IMR-90 (cell line): ENCODE measurements around the gene UBE3C. TPM values are rescaled to one million over a fixed set of nuclear protein-coding genes. Genes with fewer than 3 reads are reported as not detected.

Source experiments
- ATAC-seq: fragments of 200-7000 bp; cut with Tn5 transposase; 2 replicates; pipeline ENCODE4 v1.9.1; 2020; ENCODE audit warnings: low read depth, mild to moderate bottlenecking, moderate library complexity
- BruUV-seq: library from RNA; stranded (reverse); fragments of 400-500 nt; replicated peaks from 2 replicates; lab custom pipeline; 2021; lab: Mats Ljungman, UMichigan
- CTCF ChIA-PET: fragments of 300-600 bp; formaldehyde crosslinking; extraction: SDS; loops from one replicate; lab custom pipeline; 2021; ENCODE audit warnings: antibody characterized with exemption; lab: Yijun Ruan, JAX
- POLR2A ChIA-PET: fragments of 300-600 bp; sonication (Branson Sonifier 250); formaldehyde crosslinking; loops from one replicate; lab custom pipeline; 2022; ENCODE audit warnings: antibody characterized with exemption; ENCODE audit not compliant: unreplicated experiment; lab: Charles Lee
- DNase-seq: peaks from one replicate; pipeline ENCODE4 v3.0.0; 2013
- H2AFZ ChIP-seq: replicated peaks from 2 replicates; pipeline ENCODE3; 2013; ENCODE audit warnings: low read length, mild to moderate bottlenecking; ENCODE audit not compliant: poor library complexity
- H2AK5ac ChIP-seq: 2 replicates; pipeline ENCODE4 v1.6.1; 2013; ENCODE audit warnings: low read depth, low read length, inconsistent platforms
- H2AK9ac ChIP-seq: replicated peaks from 2 replicates; pipeline ENCODE3; 2013; ENCODE audit warnings: mild to moderate bottlenecking, low read depth, low read length, moderate library complexity; ENCODE audit not compliant: poor library complexity
- H2BK120ac ChIP-seq: 2 replicates; pipeline ENCODE4 v1.6.1; 2013; ENCODE audit warnings: low read depth, low read length, inconsistent platforms
- H2BK15ac ChIP-seq: 3 replicates; pipeline ENCODE4 v1.6.1; 2013; ENCODE audit warnings: low read depth, low read length, inconsistent platforms
- H2BK20ac ChIP-seq: 2 replicates; pipeline ENCODE4 v1.6.1; 2013; ENCODE audit warnings: low read depth, mild to moderate bottlenecking, inconsistent platforms, low read length, moderate library complexity
- H2BK5ac ChIP-seq: 2 replicates; pipeline ENCODE4 v1.6.1; 2013; ENCODE audit warnings: mild to moderate bottlenecking, low read depth, low read length, inconsistent platforms; ENCODE audit not compliant: poor library complexity, severe bottlenecking
- H3K14ac ChIP-seq: replicated peaks from 2 replicates; pipeline ENCODE4 v1.6.1; 2013; ENCODE audit warnings: low read depth, low read length, inconsistent platforms
- H3K18ac ChIP-seq: 2 replicates; pipeline ENCODE4 v1.6.1; 2013; ENCODE audit warnings: low read depth, low read length, control low read depth
- H3K23ac ChIP-seq: 2 replicates; pipeline ENCODE4 v1.6.1; 2013; ENCODE audit warnings: low read depth, low read length, inconsistent platforms
- H3K27ac ChIP-seq: 2 replicates; pipeline ENCODE4 v1.5.1; 2013; ENCODE audit warnings: mild to moderate bottlenecking, control low read depth, low read length; ENCODE audit not compliant: insufficient read depth
- H3K27me3 ChIP-seq: 2 replicates; pipeline ENCODE4 v1.6.1; 2013; ENCODE audit warnings: low read length; ENCODE audit not compliant: control insufficient read depth, insufficient read depth
- H3K36me3 ChIP-seq: 2 replicates; pipeline ENCODE4 v1.6.1; 2013; ENCODE audit warnings: low read length, mixed read lengths; ENCODE audit not compliant: control insufficient read depth, insufficient read depth
- H3K4ac ChIP-seq: 2 replicates; pipeline ENCODE4 v1.6.1; 2013; ENCODE audit warnings: low read depth, low read length, inconsistent platforms
- H3K4me1 ChIP-seq: 2 replicates; pipeline ENCODE4 v1.6.1; 2013; ENCODE audit warnings: low read length, mixed read lengths; ENCODE audit not compliant: control insufficient read depth, insufficient read depth
- H3K4me2 ChIP-seq: 2 replicates; pipeline ENCODE4 v1.6.1; 2013; ENCODE audit warnings: low read depth, mild to moderate bottlenecking, control low read depth, low read length, moderate library complexity
- H3K4me3 ChIP-seq: 2 replicates; pipeline ENCODE4 v1.5.1; 2013; ENCODE audit warnings: low read depth, mild to moderate bottlenecking, control low read depth, low read length, moderate library complexity; ENCODE audit not compliant: insufficient read depth
- H3K56ac ChIP-seq: 2 replicates; pipeline ENCODE4 v1.6.1; 2013; ENCODE audit warnings: low read length, inconsistent platforms; ENCODE audit not compliant: insufficient read depth; ENCODE audit errors: extremely low read depth
- H3K79me1 ChIP-seq, 2 experiments: 2 replicates each; pipeline ENCODE4 v1.6.1; 2013; ENCODE audit warnings: low read length in 2 of 2, inconsistent platforms in 1 of 2, low read depth in 1 of 2
- H3K9ac ChIP-seq: 2 replicates; pipeline ENCODE4 v1.6.1; 2013; ENCODE audit warnings: low read depth, low read length, control low read depth
- H3K9me1 ChIP-seq: 2 replicates; pipeline ENCODE4 v1.6.1; 2013; ENCODE audit warnings: low read length, inconsistent platforms; ENCODE audit not compliant: insufficient read depth
- H3K9me3 ChIP-seq: 2 replicates; pipeline ENCODE4 v1.6.1; 2013; ENCODE audit warnings: low read length; ENCODE audit not compliant: control insufficient read depth, insufficient read depth
- H4K20me1 ChIP-seq: 2 replicates; pipeline ENCODE4 v1.6.1; 2013; ENCODE audit warnings: low read length, inconsistent platforms; ENCODE audit not compliant: insufficient read depth
- H4K5ac ChIP-seq: 2 replicates; pipeline ENCODE4 v1.6.1; 2013; ENCODE audit warnings: mild to moderate bottlenecking, low read depth, low read length, control low read depth
- H4K8ac ChIP-seq, 2 experiments: 2 replicates each; pipeline ENCODE4 v1.6.1; 2013; ENCODE audit warnings: low read depth in 2 of 2, low read length in 2 of 2, control low read depth in 1 of 2, inconsistent platforms in 1 of 2
- H4K91ac ChIP-seq: 2 replicates; pipeline ENCODE4 v1.6.1; 2013; ENCODE audit warnings: low read depth, low read length, inconsistent platforms; ENCODE audit not compliant: insufficient read depth
- MXI1 ChIP-seq: IDR thresholded peaks from 2 replicates; pipeline ENCODE4 v1.6.1; 2012; ENCODE audit warnings: low read depth, mild to moderate bottlenecking, low read length, moderate library complexity, borderline replicate concordance
- RCOR1 ChIP-seq: IDR thresholded peaks from 2 replicates; pipeline ENCODE4 v1.6.1; 2012; ENCODE audit warnings: mild to moderate bottlenecking, low read length, improper control_type of control experiment; ENCODE audit not compliant: insufficient replicate concordance
- WGBS, 2 experiments: methylation state at CpG; one replicate each; pipeline versions ENCODE4 v1.1.5 to v1.1.7; 2013; ENCODE audit warnings: missing lambda C conversion rate in 2 of 2; ENCODE audit not compliant: insufficient read length in 1 of 2; ENCODE audit errors: extremely low coverage in 2 of 2; 5-methylcytosine and 5-hydroxymethylcytosine counted together
- dilution Hi-C: fragments of 300-500 bp; cut with HindIII; formaldehyde crosslinking; loops from one replicate; pipeline ENCODE4 v1.14.3; 2018; ENCODE audit warnings: low sequenced_read_pairs; ENCODE audit not compliant: unreplicated experiment
- in situ Hi-C: fragments of 300-500 bp; cut with MboI; formaldehyde crosslinking; loops from 3 replicates; pipeline ENCODE4 v1.14.3; 2019; ENCODE audit warnings: low sequenced_read_pairs, inconsistent platforms, mixed read lengths
- intact Hi-C: fragments of 100-400 bp; cut with micrococcal nuclease; formaldehyde crosslinking; loops from 2 replicates; pipeline ENCODE4 v1.10.0; 2022
- polyA plus RNA-seq, 3 experiments: library from polyadenylated mRNA; depleted of rRNA; stranded (reverse); fragments of >200 nt; gene quantifications; 2 replicates each; pipeline ENCODE4 v1.2.3, GENCODE V29; 2012; ENCODE audit warnings: low replicate concordance in 1 of 3
- total RNA-seq: library from RNA; depleted of rRNA; stranded (reverse); fragments of >200 nt; gene quantifications from 2 replicates; pipeline ENCODE4 v1.2.3, GENCODE V29; 2012

UBE3C gene
- total and polyA plus RNA-seq, 2 of the 4 experiments (the other 2 are of a cell fraction), result 43.0 to 60.6 TPM

GRCh38 chr7:157139810-157140510 lies 1.2 kb downstream of the UBE3C start:
- Histone ChIP-seq H2BK20ac (no peak overlapping the region), H3K23ac (peak overlapping the region; percentile 61), H2BK120ac (no peak overlapping the region), H3K27ac (peak overlapping the region; percentile 55), H3K9me1 (peaks cover 25% of the 10 kb centered on the region), H3K56ac (peak overlapping the region; percentile 77), H3K9ac (peak overlapping the region; percentile 88), H3K14ac (peak overlapping the region; percentile 24; the same call in 1 of the 2 replicates), H2AFZ (peak overlapping the region; percentile 95), H3K4me1 (peaks cover 11% of the 10 kb centered on the region), H3K4me2 (peak overlapping the region; percentile 91), H3K4me3 (peak overlapping the region; percentile 59), H2AK5ac (peak overlapping the region; percentile 65), H2BK15ac (no peak overlapping the region), H3K27me3 (no peaks in the 10 kb centered on the region), H4K5ac (peak overlapping the region; percentile 8; the same call in 1 of the 2 replicates), H4K20me1 (peaks cover 56% of the 10 kb centered on the region), H3K9me3 (no peaks in the 10 kb centered on the region), H3K18ac (no peak overlapping the region), H4K91ac (peak overlapping the region; percentile 20; the same call in 1 of the 2 replicates), H4K8ac (peak overlapping the region in 1 of 2 experiments; percentile 7; a peak in 1 of 4 replicates), H2AK9ac (peak overlapping the region; percentile 95), H3K4ac (peak overlapping the region; percentile 59), H2BK5ac (peak overlapping the region; percentile 39), H3K36me3 (peaks cover 16% of the 10 kb centered on the region), H3K79me1 (peaks cover 0 to 39% of the 10 kb centered on the region in 2 experiments; a peak in 3 of 4 replicates)
- DNase-seq, result peak; percentile 8
- TF ChIP-seq MXI1, result peak; percentile 42; the same call in 1 of the 2 replicates
- TF ChIP-seq RCOR1, result no peak
- in situ Hi-C loops, result loop anchor here (25.0 kb wide), 2 partner anchors 178 to 503 kb away; partner anchors contain the start of gene RNF32
- ATAC-seq, result no peak
- ChIA-PET POLR2A (no interaction called here), CTCF (no interaction called here)
- BruUV-seq, result no TSS peak
- dilution Hi-C loops, result no loop called here
- intact Hi-C loops, result loop anchor here (5.0 to 10.0 kb wide), 2 partner anchors 168 to 1345 kb away; no protein-coding TSS in a partner anchor
- 0% methylated on average over 7 of the region's 19 CpGs; no CpG with 5 or more reads in 1 of the 2 experiments for WGBS, 2 experiments
